Sigmoid colon (tissue), 7 donors: Measurements from ENCODE around the gene NAGLU. TPM values are rescaled to one million over a fixed set of nuclear protein-coding genes. Genes with fewer than 3 reads are reported as not detected.

ENCODE experiments used
- DNase-seq: peaks from one replicate; pipeline ENCODE4 v3.0.0-alpha.2; 2019
- H3K27ac ChIP-seq, 4 donors: fragments of 200-600 bp; sonication (generic); one replicate each; pipeline ENCODE4 v1.5.1; 2016 to 2019; ENCODE audit warnings: mild to moderate bottlenecking in 1 of 4
- H3K27me3 ChIP-seq, 3 donors: fragments of 200-600 bp; sonication (generic); one replicate each; pipeline ENCODE4 v1.5.1; 2019; ENCODE audit warnings: mild to moderate bottlenecking in 1 of 3
- H3K36me3 ChIP-seq, 4 donors: fragments of 200-600 bp; sonication (generic); one replicate each; pipeline ENCODE4 v1.5.1; 2016 to 2019
- H3K4me1 ChIP-seq, 4 donors: fragments of 200-600 bp; sonication (generic); one replicate each; pipeline ENCODE4 v1.5.1; 2017 to 2019
- H3K4me3 ChIP-seq, 4 donors: fragments of 200-600 bp; sonication (generic); one replicate each; pipeline ENCODE4 v1.5.1; 2017 to 2019; ENCODE audit warnings: mild to moderate bottlenecking in 2 of 4, moderate library complexity in 1 of 4
- H3K9me3 ChIP-seq, 4 donors: fragments of 200-600 bp in 3 of 4; sonication (generic) in 3 of 4; one replicate each; pipeline versions ENCODE4 v1.5.1 to v1.6.1; 2013 to 2019
- EP300 ChIP-seq, 4 donors: sonication (generic); formaldehyde crosslinking; IDR thresholded peaks; one replicate each; pipeline ENCODE4 v1.6.1; 2017; ENCODE audit warnings: antibody characterized with exemption in 4 of 4
- POLR2A ChIP-seq, 2 donors: fragments of 450-650 bp; IDR thresholded peaks; one replicate each; pipeline ENCODE4 v1.6.1; 2016; ENCODE audit warnings: antibody characterized with exemption in 2 of 2, mild to moderate bottlenecking in 2 of 2, moderate library complexity in 2 of 2
- POLR2AphosphoS5 ChIP-seq, 4 donors: sonication (generic); formaldehyde crosslinking; IDR thresholded peaks; one replicate each; pipeline ENCODE4 v1.6.1; 2017; ENCODE audit warnings: antibody characterized with exemption in 4 of 4
- WGBS, 2 donors: extraction: QIAGEN DNeasy Blood & Tissue Kit; methylation state at CpG; one replicate each; pipeline ENCODE4 v1.1.7; 2013; 5-methylcytosine and 5-hydroxymethylcytosine counted together
- intact Hi-C: fragments of 100-400 bp; cut with DNase I; formaldehyde crosslinking; loops from one replicate; pipeline ENCODE4 v1.15.1; 2023
- polyA plus RNA-seq, 3 donors: library from polyadenylated mRNA; stranded (reverse); fragments of 200-250 nt; gene quantifications; one replicate each; pipeline ENCODE4 v1.2.3, GENCODE V29; 2013
- total RNA-seq, 4 donors: library from RNA; depleted of rRNA; stranded (reverse); fragments of >200 nt; gene quantifications; one replicate each; pipeline ENCODE4 v1.1.0, GENCODE V29; 2016
- TF ChIP-seq, protein P1 (sequence below), 4 experiments: fragments of 450-650 bp in 3 of 4; fragments of 200-600 bp in 1 of 4; IDR thresholded peaks; one replicate each; pipeline ENCODE4 v1.5.1; 2016 to 2019; ENCODE audit warnings: antibody characterized with exemption in 4 of 4, mild to moderate bottlenecking in 3 of 4, moderate library complexity in 2 of 4
- donor health status: healthy with polysubstance abuse.
- donor health status: Bipolar disorder and iron deficiency.
- donor health status: healthy.

Gene NAGLU
- total and polyA plus RNA-seq, 7 donors, result 9.7 to 52.6 (median 35.2) TPM

DNA sequence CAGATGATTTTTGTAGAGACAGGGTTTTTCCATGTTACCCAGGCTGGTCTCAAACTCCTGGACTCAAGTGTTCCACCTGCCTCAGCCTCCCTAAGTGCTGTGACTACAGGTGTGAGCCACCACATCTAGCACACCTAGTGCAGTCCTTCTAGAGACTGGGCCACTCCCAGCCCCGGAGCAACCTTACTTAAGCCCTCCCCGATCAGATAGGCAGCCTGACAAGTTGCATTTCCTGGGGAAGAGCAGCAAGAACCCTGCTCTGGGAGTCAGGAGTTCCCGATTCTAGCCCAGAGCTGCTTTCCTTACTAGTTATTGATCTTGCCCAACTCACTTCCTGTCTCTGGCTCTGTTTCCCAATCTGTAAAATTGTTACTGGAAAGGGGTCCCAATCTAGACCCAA lies 7.0 kb upstream of the NAGLU start:
- Histone ChIP-seq H3K27me3 (no peaks in the 10 kb centered on the region), H3K4me3 (no peak overlapping the region), H3K36me3 (no peaks in the 10 kb centered on the region), H3K27ac (no peak overlapping the region), H3K4me1 (peaks cover 0 to 24% (median 23%) of the 10 kb centered on the region in 4 donors), H3K9me3 (no peaks in the 10 kb centered on the region)
- TF ChIP-seq POLR2AphosphoS5 (IDR thresholded peaks at IDR 0.05) (no peak), EP300 (IDR thresholded peaks at IDR 0.05) (no peak), POLR2A (IDR thresholded peaks at IDR 0.05) (no peak)
- TF ChIP-seq, protein P1, sequence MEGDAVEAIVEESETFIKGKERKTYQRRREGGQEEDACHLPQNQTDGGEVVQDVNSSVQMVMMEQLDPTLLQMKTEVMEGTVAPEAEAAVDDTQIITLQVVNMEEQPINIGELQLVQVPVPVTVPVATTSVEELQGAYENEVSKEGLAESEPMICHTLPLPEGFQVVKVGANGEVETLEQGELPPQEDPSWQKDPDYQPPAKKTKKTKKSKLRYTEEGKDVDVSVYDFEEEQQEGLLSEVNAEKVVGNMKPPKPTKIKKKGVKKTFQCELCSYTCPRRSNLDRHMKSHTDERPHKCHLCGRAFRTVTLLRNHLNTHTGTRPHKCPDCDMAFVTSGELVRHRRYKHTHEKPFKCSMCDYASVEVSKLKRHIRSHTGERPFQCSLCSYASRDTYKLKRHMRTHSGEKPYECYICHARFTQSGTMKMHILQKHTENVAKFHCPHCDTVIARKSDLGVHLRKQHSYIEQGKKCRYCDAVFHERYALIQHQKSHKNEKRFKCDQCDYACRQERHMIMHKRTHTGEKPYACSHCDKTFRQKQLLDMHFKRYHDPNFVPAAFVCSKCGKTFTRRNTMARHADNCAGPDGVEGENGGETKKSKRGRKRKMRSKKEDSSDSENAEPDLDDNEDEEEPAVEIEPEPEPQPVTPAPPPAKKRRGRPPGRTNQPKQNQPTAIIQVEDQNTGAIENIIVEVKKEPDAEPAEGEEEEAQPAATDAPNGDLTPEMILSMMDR (IDR thresholded peaks at IDR 0.05), result no peak
- intact Hi-C loops, result no loop called here
- WGBS, 2 donors, result 33 to 52% methylated on average over 3 of the region's 3 CpGs
- DNase-seq, result no peak

- WGBS, 2 donors, result 59 to 82% methylated on average over 2 of the region's 2 CpGs
- no peaks in the 10 kb centered on the region for H3K27me3 ChIP-seq
- intact Hi-C loops, result no loop called here
- TF ChIP-seq, protein P1 (IDR thresholded peaks at IDR 0.05), result no peak
- TF ChIP-seq POLR2A (IDR thresholded peaks at IDR 0.05), result no peak
- no peak for TF ChIP-seq POLR2AphosphoS5 (IDR thresholded peaks at IDR 0.05)
- no peak for TF ChIP-seq EP300 (IDR thresholded peaks at IDR 0.05)
- no peaks in the 10 kb centered on the region for H3K9me3 ChIP-seq
- DNase-seq, result no peak
- peak overlapping the region; percentile 81 to 87 (median 84) for H3K27ac ChIP-seq
- H3K4me3 ChIP-seq, result no peak overlapping the region
- peaks cover 0 to 33% (median 30%) of the 10 kb centered on the region in 4 donors for H3K4me1 ChIP-seq
- no peaks in the 10 kb centered on the region for H3K36me3 ChIP-seq
These were observed 5.0 kb upstream of the NAGLU start for GRCh38 chr17:42530952-42531454.

GRCh38 chr17:42531455-42532354 lies 4.3 kb upstream of the NAGLU start:
- H3K36me3 ChIP-seq, result no peaks in the 10 kb centered on the region
- 6 to 11% methylated on average over 60 of the region's 60 CpGs for WGBS, 2 donors

GRCh38 chr17:42535155-42536047 lies 640 bp upstream of the NAGLU start:
- no peak for DNase-seq
- H3K9me3 ChIP-seq, result no peaks in the 10 kb centered on the region
- peaks cover 0 to 24% (median 12%) of the 10 kb centered on the region in 4 donors for H3K36me3 ChIP-seq
- H3K27me3 ChIP-seq, result no peaks in the 10 kb centered on the region
- TF ChIP-seq POLR2A (IDR thresholded peaks at IDR 0.05), result no peak
- TF ChIP-seq EP300 (IDR thresholded peaks at IDR 0.05), result no peak
- TF ChIP-seq POLR2AphosphoS5 (IDR thresholded peaks at IDR 0.05), result no peak
- TF ChIP-seq, protein P1 (IDR thresholded peaks at IDR 0.05), result no peak
- intact Hi-C loops, result no loop called here
- H3K4me1 ChIP-seq, result peaks cover 0 to 34% (median 27%) of the 10 kb centered on the region in 4 donors
- 49 to 50% methylated on average over 26 of the region's 26 CpGs for WGBS, 2 donors
- H3K4me3 ChIP-seq, result peak overlapping the region; percentile 43 to 76 (median 60)
- peak overlapping the region; percentile 90 to 96 (median 94) for H3K27ac ChIP-seq

More at GRCh38 chr17:42531455-42532354, 4.3 kb upstream of the NAGLU start:
- DNase-seq, result peak; percentile 83
- Histone ChIP-seq H3K9me3 (no peaks in the 10 kb centered on the region), H3K4me3 (peak overlapping the region; percentile 37 to 61 (median 52)), H3K27ac (peak overlapping the region; percentile 81 to 87 (median 84)), H3K4me1 (peaks cover 0 to 36% (median 26%) of the 10 kb centered on the region in 4 donors), H3K27me3 (no peaks in the 10 kb centered on the region)
- intact Hi-C loops, result no loop called here
- no peak for TF ChIP-seq EP300 (IDR thresholded peaks at IDR 0.05)
- TF ChIP-seq, protein P1 (IDR thresholded peaks at IDR 0.05), result peak; percentile 26 to 45 (median 38)
- no peak for TF ChIP-seq POLR2A (IDR thresholded peaks at IDR 0.05)
- TF ChIP-seq POLR2AphosphoS5 (IDR thresholded peaks at IDR 0.05), result peak in 1 of 4 donors; percentile 56
